ENCODE results near the gene ANKRD20A1.
"Not testable (repeated sequence)": the region's sequence is repeated elsewhere in the genome, so short reads cannot be mapped to it uniquely, and the experiment has no call there.

The ANKRD20A1 gene

GRCh38 chr9:67858871-67859270, at the start of gene ANKRD20A1:
Gene ANKRD20A1 (plus strand): TSS chr9:67858931. CDS start chr9:67859427, 496 bp downstream.
- not testable (repeated sequence) for DNase-seq (ENCODE audit: low read depth)

GRCh38 chr9:67832088-67832487, 26.6 kb upstream of the ANKRD20A1 start:
- not testable (repeated sequence) for DNase-seq (ENCODE audit: low read depth)
